ENCODE results near the gene ANGEL1.

Gene ANGEL1

DNA sequence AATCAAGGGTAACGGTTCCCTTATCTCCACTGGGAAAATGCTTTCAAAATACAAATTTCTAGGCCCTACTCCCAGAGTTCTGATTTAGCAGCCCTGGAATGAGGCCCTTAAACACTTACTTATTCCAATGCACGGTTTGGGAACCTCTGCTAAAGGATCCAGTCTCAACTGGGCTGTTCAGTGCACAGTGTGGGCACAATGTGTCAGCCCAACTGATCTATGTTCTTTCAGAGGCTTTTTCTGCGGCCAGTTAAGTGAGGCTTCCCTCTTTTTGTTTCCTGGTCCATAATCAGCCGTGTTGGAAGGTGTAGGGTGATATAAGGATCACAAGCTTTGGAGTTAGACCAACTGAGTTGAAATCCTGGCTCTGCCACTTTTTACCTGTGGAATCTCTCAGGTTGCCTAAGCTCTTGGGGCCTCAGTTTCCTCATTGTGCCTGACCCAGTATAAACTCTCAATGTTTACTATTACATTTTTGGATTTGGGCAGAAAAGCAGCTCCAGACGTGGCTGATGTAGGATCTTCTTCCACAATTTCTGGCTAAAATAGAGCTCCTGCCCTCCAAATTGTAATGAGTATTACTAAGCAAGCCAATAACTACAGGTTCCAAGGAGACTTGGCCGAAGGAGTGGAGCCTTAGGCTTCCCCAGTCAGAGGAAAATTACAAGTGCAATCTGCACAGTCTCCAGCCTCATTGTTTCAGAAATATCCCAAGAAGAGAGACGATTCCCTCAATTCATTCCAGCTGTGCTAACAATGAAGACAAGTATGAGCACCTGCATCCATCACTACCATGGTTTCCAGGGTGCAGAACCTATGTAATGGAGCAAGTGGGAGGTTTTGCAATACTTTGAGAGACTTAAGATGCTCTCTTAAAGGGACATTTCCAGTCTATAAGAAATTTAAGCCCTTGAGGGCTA is 2.3 kb upstream of the ANGEL1 start:
- DNase-seq = no peak

DNA sequence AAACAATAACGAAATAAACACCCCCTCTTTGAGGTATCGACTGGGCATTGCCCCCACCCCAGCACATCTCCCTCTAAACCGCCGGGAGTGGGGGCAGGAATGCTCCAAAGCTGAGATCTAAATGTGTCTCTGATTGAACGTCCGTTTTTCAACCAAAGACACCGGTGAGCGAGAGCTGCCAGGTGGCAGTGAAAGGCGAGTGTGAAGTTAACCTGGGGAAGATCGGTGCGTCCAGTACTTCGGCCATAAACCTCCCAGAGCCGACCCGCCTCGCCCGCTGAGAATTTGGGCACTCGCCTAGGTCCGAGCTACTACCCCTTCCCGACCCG is 625 bp downstream of the ANGEL1 start:
- peak in 1 of 2 experiments; percentile 3 for DNase-seq

DNA sequence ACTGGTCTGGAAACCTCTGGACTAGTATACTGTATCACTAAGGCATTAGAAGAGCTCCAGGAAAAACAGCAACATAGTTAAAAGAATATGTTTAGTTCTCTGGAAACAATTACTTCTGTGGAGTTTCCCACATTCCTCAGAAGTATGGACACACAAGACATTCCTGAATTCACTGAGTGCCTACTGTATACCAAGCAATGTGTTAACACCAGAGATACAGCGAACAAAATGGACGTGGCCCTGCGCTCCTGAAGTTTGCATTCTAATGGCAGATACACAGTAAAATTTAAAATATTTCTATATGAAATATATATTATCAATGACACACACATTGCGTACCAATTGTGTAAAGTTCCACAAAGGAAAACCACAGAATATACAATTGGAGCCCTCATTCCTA is 1.1 kb downstream of the ANGEL1 start:
- no peak for DNase-seq

DNA sequence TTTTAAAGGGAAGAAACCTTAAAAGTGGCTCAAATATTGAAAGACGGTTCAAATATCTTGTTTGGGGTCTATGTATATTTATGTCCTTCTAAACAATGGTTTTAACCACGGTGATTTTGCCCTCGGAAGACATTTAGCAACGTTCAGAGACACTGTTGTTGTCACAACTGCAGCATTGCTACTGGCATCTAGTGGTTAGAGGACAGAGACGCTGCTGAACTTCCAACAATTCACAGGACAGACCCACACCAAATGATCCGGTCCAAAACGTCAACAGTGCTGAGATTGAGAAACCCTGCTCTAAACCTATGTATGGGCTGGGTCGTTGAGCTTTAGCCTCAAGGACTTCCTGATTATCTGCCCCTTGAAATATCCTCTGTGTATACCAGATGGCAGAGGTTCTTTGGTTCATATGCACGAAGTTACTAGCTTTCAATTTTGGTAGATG is 1.7 kb downstream of the ANGEL1 start:
- no peak for DNase-seq

DNA sequence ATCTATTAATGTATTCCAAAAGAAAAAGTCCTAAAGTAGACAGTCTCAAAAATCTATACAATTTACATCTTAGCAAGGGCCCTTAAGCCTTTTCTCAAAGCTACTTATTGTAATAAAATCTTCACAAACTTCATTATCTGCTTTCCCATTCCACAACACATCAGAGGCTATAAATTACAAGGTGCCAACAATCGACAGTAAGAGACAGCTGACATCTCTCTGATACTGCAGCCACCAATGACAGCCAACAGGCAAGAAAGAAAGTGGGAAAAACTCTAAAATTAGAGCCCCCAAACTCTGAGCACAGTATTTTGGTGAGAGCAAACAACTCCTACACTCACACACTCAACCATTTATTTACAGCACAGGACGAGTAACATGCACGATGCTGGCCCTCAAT is 2.2 kb downstream of the ANGEL1 start:
- DNase-seq = no peak

DNA sequence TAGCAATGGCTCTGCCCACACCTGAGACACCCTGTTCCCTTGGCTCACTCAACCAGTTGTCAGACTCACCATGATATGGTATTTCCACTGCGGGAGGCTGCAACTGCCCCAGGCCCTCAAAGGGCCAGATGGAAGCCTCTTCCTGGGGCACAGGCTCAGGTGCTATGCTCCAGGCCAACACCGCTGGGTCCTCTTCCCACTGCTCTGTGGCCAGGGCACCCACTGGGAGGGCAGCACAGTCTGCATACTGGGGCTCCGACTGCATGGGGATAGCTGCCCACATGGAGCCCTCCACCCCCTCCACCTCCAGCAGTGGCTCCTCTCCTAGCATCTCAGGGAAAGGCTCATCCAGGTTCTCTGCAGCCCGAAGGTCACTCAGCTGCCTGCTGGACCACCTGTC is 3.7 kb downstream of the ANGEL1 start:
- DNase-seq = no peak

DNA sequence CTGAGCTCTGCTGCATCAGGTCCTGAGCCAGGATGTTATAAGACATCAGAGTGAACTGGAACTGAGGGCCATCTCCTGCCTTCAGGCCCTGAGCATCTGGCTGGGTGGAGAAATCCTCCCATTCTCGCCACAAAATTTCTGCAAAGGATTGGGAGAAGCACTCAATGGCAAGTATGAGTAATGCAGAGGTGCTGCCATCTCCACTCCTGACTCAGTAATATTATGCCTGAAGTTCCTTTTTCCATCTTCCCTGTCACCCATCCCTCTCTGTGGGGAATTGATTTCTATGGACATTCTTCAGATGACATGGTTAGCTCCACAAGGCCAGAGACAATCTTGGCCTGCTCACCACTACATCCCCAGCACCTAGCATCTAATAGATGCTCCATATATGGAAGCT is 4.7 kb downstream of the ANGEL1 start:
- DNase-seq = no peak

DNA sequence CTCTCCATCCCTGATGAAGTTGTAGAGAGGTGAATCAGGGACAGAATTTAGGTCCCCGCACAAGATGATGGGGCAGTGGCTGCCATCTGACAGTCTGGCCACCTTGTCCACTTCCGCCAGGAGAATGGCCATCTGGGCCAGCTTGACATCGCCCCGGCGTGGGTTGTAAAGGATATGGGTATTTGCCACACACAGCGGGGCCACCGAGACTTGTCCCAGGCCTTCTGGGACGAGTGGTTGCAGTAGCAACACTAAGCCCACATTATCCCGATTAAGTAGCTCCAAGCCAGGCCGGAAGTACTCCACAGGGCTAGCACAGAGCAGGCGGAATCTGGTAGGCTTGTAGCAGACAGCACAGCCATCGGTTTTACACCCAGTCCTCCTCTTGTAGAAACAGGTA is 6.2 kb downstream of the ANGEL1 start:
- DNase-seq = no peak

DNA sequence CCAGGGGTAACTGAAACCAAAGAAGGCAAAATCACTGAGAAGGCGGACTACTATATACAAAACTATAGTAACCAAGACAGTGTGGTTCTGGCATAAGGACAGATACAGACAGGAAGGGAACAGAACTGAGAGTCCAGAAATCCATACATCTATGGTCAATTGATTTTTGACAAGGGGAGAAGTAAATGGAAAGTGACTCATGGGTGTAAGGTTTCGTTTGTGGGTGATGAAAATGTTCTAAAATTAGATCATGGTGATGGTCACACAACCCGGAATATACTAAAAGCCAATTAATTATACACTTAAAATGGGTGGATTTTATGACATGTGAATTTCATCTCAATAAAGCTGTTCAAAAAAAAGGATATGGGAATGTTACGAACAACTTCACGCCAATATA is 18.7 kb downstream of the ANGEL1 start:
- DNase-seq = no peak

DNA sequence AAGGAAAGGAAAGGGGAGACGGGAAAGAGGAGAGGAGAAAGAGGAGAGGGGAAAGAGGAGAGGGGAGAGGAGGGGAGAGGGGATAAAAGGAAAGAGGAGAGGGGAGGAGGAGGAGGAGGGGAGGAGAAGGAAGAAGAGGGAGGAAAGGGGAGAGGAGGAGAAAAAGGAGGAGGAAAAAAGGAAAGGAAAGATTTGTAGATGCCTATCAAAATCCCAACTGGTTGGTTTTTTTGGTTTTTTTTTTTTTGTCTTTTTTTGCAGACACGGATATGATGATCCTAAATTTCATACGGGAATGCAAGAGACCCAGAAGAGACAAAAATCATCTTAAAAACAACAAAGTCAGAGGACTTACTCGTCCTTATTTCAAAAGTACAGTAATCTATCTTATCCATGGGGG is 19.4 kb downstream of the ANGEL1 start:
- DNase-seq = no peak

DNA sequence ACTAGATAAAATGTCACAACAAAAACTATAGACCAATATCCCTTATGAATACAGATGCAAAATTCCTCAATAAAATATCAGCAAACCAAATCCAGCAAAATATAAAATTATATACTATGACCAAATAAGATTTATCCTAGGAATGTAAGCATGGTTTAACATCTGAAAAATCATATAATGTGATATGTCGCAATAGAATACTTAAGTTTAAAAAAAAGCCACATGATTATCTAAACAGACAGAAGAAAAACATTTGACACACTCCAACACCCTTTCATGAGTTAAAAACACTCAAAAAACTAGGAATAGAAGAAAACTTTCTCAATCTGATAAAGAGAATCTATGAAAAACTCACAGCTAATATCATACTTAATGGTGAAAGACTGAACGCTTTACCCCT is 20.3 kb downstream of the ANGEL1 start:
- DNase-seq = no peak

DNA sequence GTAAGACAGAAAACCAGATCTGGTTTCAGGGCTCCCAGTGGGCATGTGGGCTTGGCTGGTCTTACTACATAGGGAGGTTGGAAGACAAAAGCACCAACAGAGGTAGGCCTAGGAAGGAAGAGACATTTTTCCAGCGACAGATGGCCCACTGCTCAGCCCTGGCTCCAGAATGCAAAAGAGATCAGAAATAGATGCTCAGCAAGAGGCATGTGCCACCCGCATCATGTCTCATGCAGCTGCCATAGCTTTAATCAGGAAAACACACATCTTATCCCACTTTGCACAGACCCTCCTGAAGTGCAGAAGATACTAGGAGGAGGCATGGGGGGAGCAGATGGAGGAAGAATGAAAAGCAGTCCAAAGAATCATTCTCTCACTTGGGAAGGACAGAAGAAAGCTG is 26.1 kb downstream of the ANGEL1 start:
- no peak for DNase-seq

DNA sequence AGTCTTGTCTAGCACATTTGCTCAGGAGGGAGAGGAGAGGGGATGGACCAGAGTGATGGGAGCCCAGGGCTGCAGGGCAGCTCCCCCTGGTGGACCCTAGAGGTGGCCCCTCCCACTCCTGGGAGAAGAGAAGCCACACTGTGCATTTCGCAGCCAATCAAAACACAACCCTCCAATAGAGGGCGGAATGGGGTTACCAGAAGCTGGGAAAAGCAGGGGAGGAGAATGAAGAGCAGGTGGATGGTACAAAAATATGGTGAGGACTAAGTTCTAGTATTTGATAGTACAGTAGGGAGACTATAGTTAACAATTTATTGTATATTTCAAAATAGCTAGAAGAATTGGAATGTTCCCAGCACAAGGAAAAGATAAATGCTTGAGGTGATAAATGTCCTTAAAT is 27.8 kb downstream of the ANGEL1 start:
- DNase-seq = peak; percentile 33 to 39

DNA sequence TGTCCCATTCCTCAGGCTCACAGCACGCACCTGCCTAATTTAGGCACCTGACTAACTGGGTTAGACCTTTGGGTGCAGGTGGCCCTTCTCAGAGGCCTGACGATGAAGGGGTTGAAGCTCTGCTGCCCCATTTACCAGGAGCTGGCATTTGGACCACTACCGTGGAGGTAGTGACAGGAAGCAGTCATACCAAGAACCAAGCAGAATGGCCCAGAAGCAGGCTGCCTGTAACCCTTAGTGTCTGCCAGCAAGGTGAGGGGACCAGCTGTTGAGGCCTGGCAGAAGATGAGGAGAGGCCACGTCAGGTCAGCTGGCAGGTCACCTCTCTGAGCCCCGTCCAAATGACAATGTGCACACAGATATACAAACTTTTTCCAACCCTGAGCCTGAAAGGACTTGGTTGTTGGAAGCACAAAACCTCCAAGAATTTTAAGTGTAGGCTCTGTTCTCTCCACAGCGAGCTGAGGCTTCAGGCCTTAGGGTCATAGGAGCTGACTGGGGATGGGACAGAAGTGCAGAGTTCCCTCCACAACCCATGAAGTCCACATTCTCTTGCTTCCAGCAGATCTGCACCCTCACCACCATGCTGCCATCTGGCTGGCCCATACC is 28.3 kb downstream of the ANGEL1 start:
- no peak for DNase-seq

DNA sequence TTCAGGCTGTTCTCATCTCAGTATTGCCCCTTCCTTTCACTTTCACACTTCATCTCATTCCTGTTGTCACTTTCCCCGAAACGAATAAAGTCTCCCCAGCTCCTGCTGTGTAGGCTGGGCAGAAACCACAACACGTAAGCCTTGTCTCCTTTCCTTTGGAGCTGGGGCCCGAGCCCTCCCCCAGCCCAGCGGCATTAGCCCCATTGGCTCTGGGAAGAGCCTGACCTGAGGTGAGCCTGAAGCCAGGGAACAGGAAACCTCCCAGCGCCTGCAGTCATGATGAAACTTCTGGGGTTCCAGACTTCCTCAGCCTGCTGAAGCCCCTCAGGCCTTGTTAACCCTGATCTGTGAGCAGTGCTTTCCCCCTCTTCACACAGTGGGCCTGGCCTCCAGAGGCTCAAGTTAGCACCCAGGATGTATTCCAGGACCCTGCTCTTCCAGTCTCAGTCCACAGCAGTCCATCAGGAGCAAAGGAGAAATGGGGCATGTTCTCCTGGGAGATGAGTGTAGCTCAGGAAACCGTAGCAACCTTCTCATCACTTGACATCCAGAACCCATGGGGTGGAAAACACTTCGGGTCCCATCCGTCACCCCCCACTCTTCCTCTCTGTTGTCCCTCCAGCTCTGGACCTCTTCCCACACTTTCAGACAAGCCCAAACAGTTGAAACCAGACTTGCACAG is 29.7 kb downstream of the ANGEL1 start:
- no peak for DNase-seq

DNA sequence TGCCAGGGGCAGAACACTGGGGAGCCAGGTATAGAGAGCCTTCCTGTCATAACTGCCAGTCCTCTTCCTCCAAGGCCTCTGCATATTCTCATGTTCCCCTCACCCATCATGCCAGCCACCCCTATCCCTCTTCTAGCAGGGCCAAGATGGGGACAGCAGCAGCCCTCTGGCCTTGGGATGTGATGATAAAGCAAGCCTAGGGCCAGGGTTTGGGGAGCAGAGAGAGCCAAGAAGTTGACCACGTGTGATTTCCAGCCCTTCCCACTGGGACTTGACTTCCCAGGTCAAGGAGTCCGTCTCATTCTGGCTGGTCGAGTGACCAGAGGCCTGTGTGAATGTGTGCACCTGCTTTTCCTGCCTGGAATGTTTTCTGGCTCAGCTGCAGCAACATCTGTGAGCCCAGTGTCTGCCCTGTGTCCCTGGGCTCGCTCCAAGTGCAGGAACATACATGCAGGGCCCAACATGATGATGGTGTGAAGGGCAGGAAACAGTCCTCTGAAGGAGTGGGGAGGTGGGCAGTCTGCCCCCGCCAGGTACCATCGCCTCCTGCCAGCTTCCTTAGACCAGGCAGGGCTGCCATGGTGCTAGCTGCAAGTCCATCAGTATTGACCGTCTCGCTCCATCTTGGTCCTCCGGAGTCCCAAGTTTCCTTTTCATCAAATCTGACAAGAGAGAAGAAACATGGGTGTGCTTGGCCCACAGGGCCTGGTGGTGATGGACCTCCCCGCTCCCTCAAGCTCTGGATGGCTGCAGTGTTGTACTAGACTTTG is 30.4 kb downstream of the ANGEL1 start:
- DNase-seq = no peak

DNA sequence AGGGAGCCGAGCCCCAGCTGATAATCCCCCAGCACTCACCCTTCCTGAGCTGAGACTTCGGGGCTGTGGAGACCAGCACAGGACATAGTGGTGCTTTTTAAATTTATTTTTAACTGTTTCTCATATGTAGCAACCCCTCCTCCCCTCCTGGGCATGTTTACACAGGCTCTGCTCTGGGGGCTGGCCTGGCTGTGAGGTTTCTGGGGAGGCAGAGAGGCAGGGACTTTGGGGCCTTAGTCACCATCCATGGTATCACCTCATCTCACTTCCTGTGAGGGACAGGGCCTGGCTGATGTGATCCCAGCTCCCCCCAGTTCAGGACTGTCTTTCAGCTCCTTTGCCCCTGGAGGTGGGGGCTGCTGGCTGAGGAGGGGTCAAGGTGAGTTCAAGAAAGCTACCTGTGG is 31.0 kb downstream of the ANGEL1 start:
- DNase-seq = no peak

DNA sequence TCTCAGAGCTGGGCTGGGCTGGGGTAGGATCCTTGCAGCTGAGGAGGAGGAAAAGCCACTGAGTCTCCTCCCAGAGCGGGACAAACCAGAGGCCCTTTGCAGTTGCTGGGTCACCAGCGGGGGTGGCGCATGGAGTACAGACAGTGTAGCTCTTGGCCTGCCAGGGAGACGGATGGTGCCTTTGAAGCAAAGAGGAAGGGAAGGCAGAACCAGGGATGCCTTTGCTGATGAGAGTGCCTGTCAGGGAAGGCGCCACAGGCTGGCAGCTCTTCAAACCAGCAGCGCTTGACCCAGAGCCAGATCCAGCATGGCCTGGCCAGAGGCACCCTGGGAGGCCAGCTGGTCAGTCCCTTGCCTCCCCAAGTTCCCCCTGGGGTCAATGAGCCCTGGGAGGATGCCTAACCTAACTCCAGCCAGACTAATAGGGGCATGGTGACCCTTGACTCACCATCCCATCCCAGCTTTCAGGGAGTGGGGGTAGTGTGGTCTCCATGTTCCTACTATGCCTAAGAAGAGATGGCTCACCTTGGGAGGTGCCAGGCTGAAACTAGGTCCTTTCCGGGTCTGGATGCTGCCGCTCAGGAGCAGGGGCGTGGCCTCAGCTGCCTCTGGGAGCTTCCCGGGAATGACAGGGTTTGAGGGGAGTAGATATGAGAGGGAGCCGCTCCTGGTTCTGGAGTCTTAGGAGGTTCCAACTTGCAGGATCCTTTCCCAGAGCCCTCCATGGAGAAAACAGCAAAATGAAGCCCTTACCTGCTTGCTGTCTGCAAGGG is 31.6 kb downstream of the ANGEL1 start:
- DNase-seq = no peak

DNA sequence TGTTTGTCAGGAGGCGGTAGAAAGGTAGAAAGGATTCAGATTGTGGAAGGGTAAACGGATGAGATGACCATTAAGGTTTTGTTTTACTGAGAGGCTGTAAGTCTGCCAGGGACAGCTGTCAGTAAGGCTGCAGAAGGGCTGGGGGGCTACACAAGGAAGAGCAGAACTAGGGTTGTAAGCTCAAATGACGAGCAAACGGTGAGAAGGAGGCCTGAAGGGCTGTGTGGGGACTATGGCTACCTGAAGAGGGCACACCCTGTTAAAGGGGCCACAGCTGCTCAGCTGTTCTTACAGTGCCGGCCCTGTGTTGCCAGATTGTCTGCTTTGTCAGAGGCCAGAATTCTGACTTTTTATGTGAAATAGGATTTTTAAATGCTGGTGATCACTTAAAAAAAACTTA is 32.3 kb downstream of the ANGEL1 start:
- DNase-seq = no peak

DNA sequence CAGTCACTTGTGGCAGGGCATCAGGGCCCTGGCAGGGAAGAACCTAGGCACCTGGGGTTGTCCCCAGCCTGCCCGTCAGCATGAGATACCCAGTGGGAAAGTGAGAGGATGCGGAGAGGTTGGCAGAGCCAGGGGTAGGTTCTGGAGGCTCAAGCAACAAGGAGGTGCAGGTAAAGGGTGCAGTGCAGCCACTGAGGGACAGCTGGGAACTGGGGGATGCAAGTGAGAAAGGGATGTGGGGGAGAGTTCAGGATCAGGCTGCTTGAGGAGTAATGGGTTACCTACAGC is 32.7 kb downstream of the ANGEL1 start:
- DNase-seq = no peak

DNA sequence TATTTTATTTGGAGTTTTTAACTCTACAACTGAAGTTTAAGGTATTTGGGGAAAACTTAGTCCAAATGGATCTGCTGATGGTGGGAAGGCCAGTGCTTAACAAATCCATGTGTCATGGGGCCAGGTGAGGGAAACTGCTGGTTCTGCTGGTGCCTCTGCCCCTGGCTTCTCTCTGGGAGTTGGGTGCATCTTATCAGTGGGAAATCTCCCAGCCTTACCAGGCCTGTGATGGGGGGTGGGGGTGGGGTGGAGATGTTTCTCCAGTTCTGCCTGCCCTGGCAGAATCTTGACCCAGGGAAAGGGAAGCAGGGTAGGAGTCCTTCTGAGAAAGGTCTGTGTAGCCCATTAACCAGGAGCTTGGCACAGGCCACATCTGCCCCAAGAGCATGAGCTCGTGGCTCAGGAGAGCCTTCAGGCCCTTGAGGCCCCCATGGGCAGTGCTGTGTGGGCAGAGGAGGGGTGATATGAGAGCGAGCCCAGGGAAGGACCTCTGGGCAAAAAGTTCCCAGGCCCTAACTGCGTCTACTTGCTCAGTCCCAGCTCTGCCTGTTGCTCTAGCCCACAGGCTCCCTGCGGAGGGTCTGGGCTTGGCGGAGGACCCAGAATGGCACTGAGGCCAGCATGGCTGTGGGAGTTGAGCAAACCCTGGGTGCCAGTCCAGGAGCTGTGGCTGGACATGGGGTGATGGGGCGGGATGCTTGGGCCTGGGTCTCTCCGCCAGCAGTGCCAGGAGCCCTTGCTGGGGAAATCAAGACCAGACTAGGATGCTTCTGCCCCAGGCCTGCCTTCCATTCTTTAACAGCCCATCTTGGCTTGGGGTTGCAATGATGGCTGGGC is 33.2 kb downstream of the ANGEL1 start:
- DNase-seq = no peak
